Measurements from ENCODE around the gene SORCS2. TPM values are rescaled to one million over a fixed set of nuclear protein-coding genes. Genes with fewer than 3 reads are reported as not detected.

The SORCS2 gene
- total and polyA plus RNA-seq, 2 of the 8 experiments (the other 6 are each of a cell fraction or from before 2014, with no cell fraction given): 0.36 to 1.8 TPM

DNA sequence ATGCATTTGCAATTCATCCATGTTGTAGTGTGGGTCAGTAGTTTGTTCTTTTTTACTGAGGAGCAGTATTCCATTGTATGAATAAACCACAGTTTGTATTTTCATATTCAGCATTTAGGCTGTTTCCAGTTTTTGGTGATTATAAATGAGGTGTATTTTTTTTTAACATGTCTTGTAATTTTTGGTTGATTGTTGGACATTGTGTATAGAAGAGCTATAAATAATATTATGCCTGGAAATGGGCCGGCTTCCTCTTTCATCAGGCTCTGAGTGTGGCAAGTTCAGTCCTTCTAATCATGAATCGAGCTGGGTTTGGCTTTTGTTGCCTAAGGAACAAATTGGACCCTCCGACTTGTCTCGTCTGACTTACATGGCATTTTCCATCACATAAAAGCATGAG is 126.7 kb downstream of the SORCS2 start (continued):
- no peak for TF ChIP-seq CHD7 (IDR thresholded peaks at IDR 0.05; ENCODE audit: insufficient replicate concordance, low read length)
- TF ChIP-seq BACH1 (IDR thresholded peaks at IDR 0.05; ENCODE audit: low read length): no peak
- TF ChIP-seq RAD21 (IDR thresholded peaks at IDR 0.05 in 1 of 2, conservative IDR thresholded peaks at IDR 0.05 in 1 of 2; ENCODE audit: low read depth in 2 of 2, low read length in 2 of 2): no peak
- no peak for TF ChIP-seq MAFK (IDR thresholded peaks at IDR 0.05; ENCODE audit: low read depth, low read length)
- TF ChIP-seq ATF2 (IDR thresholded peaks at IDR 0.05; ENCODE audit: low read length): no peak
- TF ChIP-seq CHD1 (IDR thresholded peaks at IDR 0.05; ENCODE audit: low read depth, low read length): no peak
- TF ChIP-seq GTF2F1 (IDR thresholded peaks at IDR 0.05; ENCODE audit: borderline replicate concordance, low read depth, low read length): no peak
- TF ChIP-seq SP2 (IDR thresholded peaks at IDR 0.05; ENCODE audit: low read length): no peak
- TF ChIP-seq SIRT6 (IDR thresholded peaks at IDR 0.05; ENCODE audit: low read length): no peak
- no peak for TF ChIP-seq ASH2L (IDR thresholded peaks at IDR 0.05; ENCODE audit: low read length)
- TF ChIP-seq CBX8 (IDR thresholded peaks at IDR 0.05; ENCODE audit: borderline replicate concordance, low read depth, low read length): no peak
